Natural killer cell (primary cell): ENCODE measurements around the gene SAMD8. TPM values are rescaled to one million over a fixed set of nuclear protein-coding genes. Genes with fewer than 3 reads are reported as not detected.

Experiments used
- ATAC-seq, 3 donors: fragments of 150-1000 bp in 2 of 3; fragments of 200-7000 bp in 1 of 3; cut with Tn5 transposase; 1 replicate in 1 of 3; 2 replicates in 2 of 3; pipeline ENCODE4 v1.10.0; 2021; ENCODE audit warnings: mild to moderate bottlenecking in 2 of 3, moderate library complexity in 2 of 3
- DNase-seq, 2 donors: peaks; one replicate each; pipeline versions ENCODE4 v3.0.0 to v3.0.0-alpha.2; 2013 to 2021; ENCODE audit warnings: mixed read lengths in 1 of 2
- H3K27ac ChIP-seq: one replicate; pipeline ENCODE4 v1.5.1; 2013; ENCODE audit warnings: mild to moderate bottlenecking, low read length
- H3K27me3 ChIP-seq: one replicate; pipeline ENCODE4 v1.6.1; 2013; ENCODE audit warnings: low read length; ENCODE audit not compliant: control insufficient read depth, insufficient read depth
- H3K36me3 ChIP-seq: one replicate; pipeline ENCODE4 v1.6.1; 2013; ENCODE audit warnings: low read length; ENCODE audit not compliant: control insufficient read depth, insufficient read depth
- H3K4me1 ChIP-seq: one replicate; pipeline ENCODE4 v1.6.1; 2013; ENCODE audit warnings: low read length; ENCODE audit not compliant: control insufficient read depth, insufficient read depth
- H3K4me3 ChIP-seq: one replicate; pipeline ENCODE4 v1.5.1; 2013; ENCODE audit warnings: low read length
- H3K9me3 ChIP-seq: one replicate; pipeline ENCODE4 v1.6.1; 2013; ENCODE audit warnings: low read length; ENCODE audit not compliant: control insufficient read depth, insufficient read depth
- H3K27ac Mint-ChIP-seq, 2 donors: one replicate each; pipeline ENCODE4 v1.8.0; 2022; ENCODE audit warnings: mild to moderate bottlenecking in 2 of 2, mixed read lengths in 2 of 2, moderate library complexity in 1 of 2
- H3K27me3 Mint-ChIP-seq, 2 donors: one replicate each; pipeline ENCODE4 v1.8.0; 2022; ENCODE audit warnings: low read depth in 2 of 2, mixed read lengths in 2 of 2
- H3K36me3 Mint-ChIP-seq: one replicate; pipeline ENCODE4 v1.8.0; 2022; ENCODE audit warnings: mixed read lengths
- H3K4me1 Mint-ChIP-seq, 2 donors: one replicate each; pipeline ENCODE4 v1.8.0; 2022; ENCODE audit warnings: mixed read lengths in 2 of 2
- H3K4me3 Mint-ChIP-seq: one replicate; pipeline ENCODE4 v1.8.0; 2022; ENCODE audit warnings: mild to moderate bottlenecking, moderate library complexity, mixed read lengths
- H3K9me3 Mint-ChIP-seq, 2 donors: one replicate each; pipeline ENCODE4 v1.8.0; 2022; ENCODE audit warnings: mixed read lengths in 2 of 2
- WGBS: methylation state at CpG from one replicate; pipeline ENCODE4 v1.1.7; 2013; ENCODE audit warnings: missing lambda C conversion rate; ENCODE audit not compliant: insufficient coverage; 5-methylcytosine and 5-hydroxymethylcytosine counted together
- intact Hi-C: fragments of 100-400 bp; cut with micrococcal nuclease; formaldehyde crosslinking; loops from one replicate; pipeline ENCODE4 v1.14.2; 2022
- total RNA-seq, 4 donors: library from RNA; stranded (reverse); fragments of 120-200 nt in 1 of 4; gene quantifications; one replicate each; pipeline versions ENCODE4 v1.2.3 to v1.2.4, GENCODE V29; 2013 to 2022
- TF ChIP-seq, protein P1 (sequence below): fragments of 200-600 bp; IDR thresholded peaks from one replicate; pipeline ENCODE4 v1.8.0; 2022; ENCODE audit warnings: antibody characterized with exemption

The SAMD8 gene
- total RNA-seq, 3 donors from 2014 or later (not counting 1 experiment from before 2014, with no cell fraction given), result 26.6 to 30.9 (median 29.6) TPM

DNA sequence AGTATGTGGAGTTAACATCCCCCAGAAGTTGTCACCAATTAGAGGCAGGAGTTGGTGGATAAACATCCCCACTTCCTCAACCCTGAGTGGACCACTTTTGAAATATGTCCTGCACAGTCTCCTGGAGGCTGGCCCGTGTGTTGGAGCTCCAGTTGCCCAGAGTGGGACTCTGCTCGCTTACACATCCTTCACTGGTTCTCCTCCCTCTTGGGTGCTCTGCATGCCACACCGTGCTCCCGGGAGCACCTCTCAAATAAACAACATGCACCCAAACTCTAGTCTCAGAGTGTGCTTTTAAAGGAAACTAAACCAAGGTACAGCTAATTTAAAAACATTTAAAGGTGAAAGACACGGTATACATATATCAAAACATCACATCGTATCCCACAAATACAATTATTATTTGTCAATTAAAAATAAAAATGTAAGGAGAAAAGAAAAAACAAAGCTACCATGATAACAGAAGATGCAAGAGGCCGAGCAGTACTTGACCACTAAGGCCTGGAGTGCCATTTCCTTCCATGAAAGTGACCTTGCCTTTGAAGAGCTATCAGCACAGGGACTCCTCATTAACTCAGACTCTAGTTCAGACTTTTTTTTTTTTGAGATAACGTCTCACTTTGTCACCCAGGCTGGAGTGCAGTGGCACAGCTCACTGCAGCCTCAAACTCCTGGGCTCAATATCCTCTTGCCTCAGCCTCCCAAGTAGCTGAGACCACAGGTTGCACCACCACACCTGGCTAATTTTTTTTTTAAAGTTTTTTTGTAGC is 47.8 kb upstream of the SAMD8 start:
- Mint-ChIP-seq H3K4me3 (no peak overlapping the region), H3K27ac (no peak overlapping the region), H3K4me1 (peaks cover 0 to 13% of the 10 kb centered on the region in 2 donors), H3K9me3 (no peaks in the 10 kb centered on the region), H3K36me3 (no peaks in the 10 kb centered on the region), H3K27me3 (no peaks in the 10 kb centered on the region)
- no peaks in the 10 kb centered on the region for H3K9me3 ChIP-seq
- DNase-seq (no peak), ATAC-seq (no peak)
- 91% methylated on average over 6 of the region's 8 CpGs for WGBS
- no peaks in the 10 kb centered on the region for H3K36me3 ChIP-seq
- intact Hi-C loops, result no loop called here
- no peak overlapping the region for H3K27ac ChIP-seq
- no peaks in the 10 kb centered on the region for H3K27me3 ChIP-seq
- TF ChIP-seq, protein P1, sequence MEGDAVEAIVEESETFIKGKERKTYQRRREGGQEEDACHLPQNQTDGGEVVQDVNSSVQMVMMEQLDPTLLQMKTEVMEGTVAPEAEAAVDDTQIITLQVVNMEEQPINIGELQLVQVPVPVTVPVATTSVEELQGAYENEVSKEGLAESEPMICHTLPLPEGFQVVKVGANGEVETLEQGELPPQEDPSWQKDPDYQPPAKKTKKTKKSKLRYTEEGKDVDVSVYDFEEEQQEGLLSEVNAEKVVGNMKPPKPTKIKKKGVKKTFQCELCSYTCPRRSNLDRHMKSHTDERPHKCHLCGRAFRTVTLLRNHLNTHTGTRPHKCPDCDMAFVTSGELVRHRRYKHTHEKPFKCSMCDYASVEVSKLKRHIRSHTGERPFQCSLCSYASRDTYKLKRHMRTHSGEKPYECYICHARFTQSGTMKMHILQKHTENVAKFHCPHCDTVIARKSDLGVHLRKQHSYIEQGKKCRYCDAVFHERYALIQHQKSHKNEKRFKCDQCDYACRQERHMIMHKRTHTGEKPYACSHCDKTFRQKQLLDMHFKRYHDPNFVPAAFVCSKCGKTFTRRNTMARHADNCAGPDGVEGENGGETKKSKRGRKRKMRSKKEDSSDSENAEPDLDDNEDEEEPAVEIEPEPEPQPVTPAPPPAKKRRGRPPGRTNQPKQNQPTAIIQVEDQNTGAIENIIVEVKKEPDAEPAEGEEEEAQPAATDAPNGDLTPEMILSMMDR, result no peak
- H3K4me3 ChIP-seq, result no peak overlapping the region
- H3K4me1 ChIP-seq, result no peaks in the 10 kb centered on the region

DNA sequence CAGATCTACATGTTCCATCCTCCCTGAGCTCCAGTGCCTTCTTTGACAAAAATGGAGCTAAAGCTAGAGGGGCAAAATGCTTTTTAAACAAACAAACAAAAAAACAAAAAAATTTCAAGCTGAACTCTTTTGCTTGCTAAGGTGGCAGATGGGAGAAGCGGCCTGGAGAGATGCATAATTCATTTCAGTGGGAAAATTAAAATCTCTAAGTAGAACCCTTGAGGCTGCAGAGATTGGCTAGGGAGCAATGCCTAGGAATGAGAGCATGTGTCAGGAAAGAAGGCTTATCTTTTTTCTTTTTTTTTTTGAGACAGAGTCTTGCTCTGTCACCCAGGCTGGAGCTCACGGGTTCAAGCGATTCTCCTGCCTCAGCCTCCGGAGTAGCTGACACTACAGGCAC is 46.4 kb upstream of the SAMD8 start:
- Histone ChIP-seq H3K36me3 (no peaks in the 10 kb centered on the region), H3K4me1 (no peaks in the 10 kb centered on the region), H3K9me3 (no peaks in the 10 kb centered on the region), H3K27ac (no peak overlapping the region), H3K27me3 (no peaks in the 10 kb centered on the region), H3K4me3 (no peak overlapping the region)
- H3K4me3 Mint-ChIP-seq, result no peak overlapping the region
- no peaks in the 10 kb centered on the region for H3K27me3 Mint-ChIP-seq
- no peaks in the 10 kb centered on the region for H3K36me3 Mint-ChIP-seq
- TF ChIP-seq, protein P1, result no peak
- no peaks in the 10 kb centered on the region for H3K9me3 Mint-ChIP-seq
- no peak overlapping the region for H3K27ac Mint-ChIP-seq
- ATAC-seq (no peak), DNase-seq (no peak)
- H3K4me1 Mint-ChIP-seq, result peaks cover 0 to 13% of the 10 kb centered on the region in 2 donors
- WGBS, result 96% methylated on average over 4 of the region's 4 CpGs
- intact Hi-C loops, result no loop called here

DNA sequence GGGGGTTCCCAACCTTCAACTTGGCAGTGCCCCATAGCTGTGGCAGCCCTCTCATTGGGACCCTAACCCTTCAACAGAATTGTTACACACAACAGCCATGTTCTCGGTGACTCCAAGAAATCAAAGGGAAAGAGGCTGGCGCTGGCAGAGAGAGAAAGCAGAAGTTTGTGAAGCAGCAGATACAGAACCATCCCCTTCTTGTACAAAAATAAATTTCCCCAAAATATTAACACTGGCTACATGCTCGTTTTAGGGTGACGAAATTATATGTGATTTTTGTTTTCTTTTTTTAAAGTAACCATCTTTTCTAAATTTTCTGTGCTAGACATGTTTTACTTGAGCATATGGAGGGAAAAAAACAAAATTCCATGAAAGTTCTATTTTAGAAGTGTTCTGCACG is 45.2 kb upstream of the SAMD8 start:
- TF ChIP-seq, protein P1, result no peak
- Histone ChIP-seq H3K9me3 (no peaks in the 10 kb centered on the region), H3K27ac (no peak overlapping the region), H3K4me3 (no peak overlapping the region), H3K36me3 (no peaks in the 10 kb centered on the region), H3K27me3 (no peaks in the 10 kb centered on the region), H3K4me1 (no peaks in the 10 kb centered on the region)
- ATAC-seq, result no peak
- Mint-ChIP-seq H3K4me1 (peaks cover 0 to 13% of the 10 kb centered on the region in 2 donors), H3K4me3 (no peak overlapping the region), H3K9me3 (no peaks in the 10 kb centered on the region), H3K27ac (no peak overlapping the region), H3K27me3 (no peaks in the 10 kb centered on the region), H3K36me3 (no peaks in the 10 kb centered on the region)
- 88% methylated on average over 1 of the region's 5 CpGs for WGBS
- intact Hi-C loops, result no loop called here
- no peak for DNase-seq

DNA sequence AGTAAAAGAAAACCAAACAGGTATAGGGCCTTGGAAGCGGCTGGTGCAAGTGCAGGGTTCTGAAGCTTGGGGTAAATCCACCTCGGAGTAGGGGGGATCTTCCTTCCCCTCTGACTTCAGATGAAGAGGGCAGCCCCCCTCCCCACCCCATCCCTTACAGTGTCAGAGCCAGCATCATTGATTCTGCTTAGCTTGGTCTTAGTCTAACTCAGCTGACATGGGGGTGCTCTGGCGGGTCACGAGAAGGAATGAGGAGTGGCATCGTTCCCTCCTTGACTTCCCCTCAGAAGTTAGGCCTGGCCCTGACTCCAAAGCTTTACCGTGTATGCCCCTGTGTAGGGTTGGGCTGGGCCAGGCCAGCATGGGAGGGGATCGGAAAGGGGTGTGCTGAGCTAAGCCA is 44.2 kb upstream of the SAMD8 start:
- no peaks in the 10 kb centered on the region for H3K27me3 ChIP-seq
- H3K4me1 Mint-ChIP-seq, result peaks cover 0 to 7% of the 10 kb centered on the region in 2 donors
- ATAC-seq (no peak), DNase-seq (no peak)
- H3K36me3 Mint-ChIP-seq, result no peaks in the 10 kb centered on the region
- H3K4me3 ChIP-seq, result no peak overlapping the region
- WGBS, result 94% methylated on average over 7 of the region's 7 CpGs
- no peak overlapping the region for H3K27ac Mint-ChIP-seq
- no peak overlapping the region for H3K27ac ChIP-seq
- TF ChIP-seq, protein P1, result no peak
- H3K4me3 Mint-ChIP-seq, result no peak overlapping the region
- no peaks in the 10 kb centered on the region for H3K4me1 ChIP-seq
- no peaks in the 10 kb centered on the region for H3K9me3 ChIP-seq
- H3K9me3 Mint-ChIP-seq, result no peaks in the 10 kb centered on the region
- no peaks in the 10 kb centered on the region for H3K27me3 Mint-ChIP-seq
- no peaks in the 10 kb centered on the region for H3K36me3 ChIP-seq
- intact Hi-C loops, result no loop called here
